Gastroesophageal sphincter (tissue), 4 donors: ENCODE data around the gene NR4A2. TPM values are rescaled to one million over a fixed set of nuclear protein-coding genes. Genes with fewer than 3 reads are reported as not detected.

Experiments
- ATAC-seq: fragments of 150-250 bp; one replicate; pipeline ENCODE4 v1.9.1; 2016; ENCODE audit warnings: mild to moderate bottlenecking, moderate library complexity
- H3K27ac ChIP-seq, 4 donors: fragments of 200-600 bp; sonication (generic) in 3 of 4; 1 replicate in 3 of 4; 2 replicates in 1 of 4; pipeline ENCODE4 v1.5.1; 2016 to 2019
- H3K27me3 ChIP-seq: fragments of 200-600 bp; sonication (generic); one replicate; pipeline ENCODE4 v1.5.1; 2019
- H3K36me3 ChIP-seq, 2 donors: fragments of 200-600 bp; sonication (generic); one replicate each; pipeline ENCODE4 v1.5.1; 2019; ENCODE audit warnings: control low read depth in 1 of 2
- H3K4me1 ChIP-seq, 3 donors: fragments of 200-600 bp; sonication (generic); 1 replicate in 2 of 3; 2 replicates in 1 of 3; pipeline ENCODE4 v1.5.1; 2016 to 2019; ENCODE audit warnings: control low read depth in 2 of 3
- H3K4me3 ChIP-seq, 2 donors: fragments of 200-600 bp; sonication (generic); one replicate each; pipeline ENCODE4 v1.5.1; 2019; ENCODE audit warnings: mild to moderate bottlenecking in 1 of 2, moderate library complexity in 1 of 2
- H3K9me3 ChIP-seq, 3 donors: fragments of 200-600 bp; sonication (generic); one replicate each; pipeline ENCODE4 v1.5.1; 2017 to 2019; ENCODE audit warnings: control low read depth in 2 of 3
- CTCF ChIP-seq, 4 experiments: fragments of 200-600 bp in 2 of 4; fragments of 450-650 bp in 2 of 4; sonication (generic) in 1 of 4; IDR thresholded peaks; one replicate each; pipeline ENCODE4 v1.5.1; 2017 to 2019; ENCODE audit warnings: antibody characterized with exemption in 4 of 4, mild to moderate bottlenecking in 2 of 4, moderate library complexity in 2 of 4
- EP300 ChIP-seq: sonication (generic); formaldehyde crosslinking; IDR thresholded peaks from one replicate; pipeline ENCODE4 v1.6.1; 2017; ENCODE audit warnings: antibody characterized with exemption, mild to moderate bottlenecking
- POLR2A ChIP-seq, 2 donors: fragments of 450-650 bp; IDR thresholded peaks; one replicate each; pipeline ENCODE4 v1.6.1; 2017; ENCODE audit warnings: antibody characterized with exemption in 2 of 2, mild to moderate bottlenecking in 2 of 2, moderate library complexity in 1 of 2
- POLR2AphosphoS5 ChIP-seq: sonication (generic); formaldehyde crosslinking; IDR thresholded peaks from one replicate; pipeline ENCODE4 v1.6.1; 2017; ENCODE audit warnings: antibody characterized with exemption
- WGBS, 2 donors: methylation state at CpG; one replicate each; pipeline ENCODE4 v1.1.5; 2018; ENCODE audit warnings: low coverage in 1 of 2; 5-methylcytosine and 5-hydroxymethylcytosine counted together
- total RNA-seq, 4 donors: library from RNA; depleted of rRNA; stranded (reverse); fragments of >200 nt; gene quantifications; one replicate each; pipeline ENCODE4 v1.1.0, GENCODE V29; 2016

NR4A2 gene
- total RNA-seq, 4 donors from 2014 or later: 1.3 to 7.3 (median 1.8) TPM

GRCh38 chr2:156331572-156332283 is 793 bp downstream of the NR4A2 start:
- H3K27me3 ChIP-seq: no peaks in the 10 kb centered on the region
- peak; percentile 38 for ATAC-seq
- H3K27ac ChIP-seq: peak overlapping the region; percentile 95 to 100 (median 100)
- peak; percentile 66 for TF ChIP-seq POLR2AphosphoS5
- TF ChIP-seq POLR2A (IDR thresholded peaks at IDR 0.05): no peak
- peak overlapping the region; percentile 67 to 88 for H3K4me3 ChIP-seq
- peaks cover 0 to 30% of the 10 kb centered on the region in 2 donors for H3K36me3 ChIP-seq
- H3K9me3 ChIP-seq: no peaks in the 10 kb centered on the region
- H3K4me1 ChIP-seq: peaks cover 0 to 47% (median 0%) of the 10 kb centered on the region in 3 donors
- WGBS, 2 donors: 6 to 8% methylated on average over 6 to 12 of the region's 18 CpGs

- ATAC-seq: no peak
- Histone ChIP-seq H3K27me3 (no peaks in the 10 kb centered on the region), H3K36me3 (peaks cover 0 to 46% of the 10 kb centered on the region in 2 donors), H3K9me3 (no peaks in the 10 kb centered on the region), H3K4me1 (peaks cover 0 to 40% (median 0%) of the 10 kb centered on the region in 3 donors), H3K27ac (peak overlapping the region in 1 of 4 donors; percentile 13), H3K4me3 (peak overlapping the region in 1 of 2 donors; percentile 26)
- TF ChIP-seq POLR2AphosphoS5 (no peak), EP300 (no peak), CTCF (IDR thresholded peaks at IDR 0.05) (no peak)
- 73 to 83% methylated on average over 15 to 20 of the region's 23 CpGs for WGBS, 2 donors
These were observed 2.4 kb downstream of the NR4A2 start for GRCh38 chr2:156329927-156330726.

GRCh38 chr2:156329031-156329926 is 3.2 kb downstream of the NR4A2 start:
- Histone ChIP-seq H3K4me3 (peak overlapping the region in 1 of 2 donors; percentile 26), H3K36me3 (peaks cover 0 to 51% of the 10 kb centered on the region in 2 donors), H3K4me1 (peaks cover 0 to 36% (median 0%) of the 10 kb centered on the region in 3 donors), H3K9me3 (no peaks in the 10 kb centered on the region), H3K27ac (peak overlapping the region in 1 of 4 donors; percentile 13), H3K27me3 (no peaks in the 10 kb centered on the region)
- 49 to 79% methylated on average over 4 to 8 of the region's 64 CpGs for WGBS, 2 donors
- no peak for ATAC-seq
- TF ChIP-seq POLR2AphosphoS5 (no peak), POLR2A (IDR thresholded peaks at IDR 0.05) (no peak), EP300 (no peak), CTCF (IDR thresholded peaks at IDR 0.05) (no peak)

GRCh38 chr2:156327835-156328695 is 4.5 kb downstream of the NR4A2 start:
- WGBS, 2 donors: 92 to 94% methylated on average over 10 to 13 of the region's 38 CpGs
- ATAC-seq: no peak
- Histone ChIP-seq H3K27me3 (peaks cover 3% of the 10 kb centered on the region), H3K36me3 (peaks cover 0 to 51% of the 10 kb centered on the region in 2 donors), H3K4me1 (peaks cover 0 to 36% (median 0%) of the 10 kb centered on the region in 3 donors), H3K4me3 (no peak overlapping the region), H3K9me3 (no peaks in the 10 kb centered on the region), H3K27ac (peak overlapping the region in 1 of 4 donors; percentile 8)
- TF ChIP-seq POLR2A (IDR thresholded peaks at IDR 0.05): no peak
- TF ChIP-seq CTCF (IDR thresholded peaks at IDR 0.05): no peak
- no peak for TF ChIP-seq EP300
- no peak for TF ChIP-seq POLR2AphosphoS5
